HepG2 (cell line): ENCODE measurements around the gene ZNF24. TPM values are rescaled to one million over a fixed set of nuclear protein-coding genes. Genes with fewer than 3 reads are reported as not detected.

ENCODE experiments used
- BCL6 ChIP-seq: IDR thresholded peaks from 2 replicates; pipeline ENCODE4 v1.6.1; 2016; ENCODE audit warnings: missing genetic modification reagents, missing compliant biosample characterization
- BHLHE40 ChIP-seq: IDR thresholded peaks from 2 replicates; pipeline ENCODE4 v1.6.1; 2011; ENCODE audit warnings: low read length, improper control_type of control experiment
- CC2D1A ChIP-seq: sonication (generic); formaldehyde crosslinking; IDR thresholded peaks from 2 replicates; pipeline ENCODE4 v1.8.1; 2023; ENCODE audit warnings: mild to moderate bottlenecking, missing genetic modification reagents
- CHD4 ChIP-seq: fragments of 200-600 bp; sonication (generic); IDR thresholded peaks from 2 replicates; pipeline ENCODE4 v1.7.0; 2017; ENCODE audit warnings: mild to moderate bottlenecking, low read length, borderline replicate concordance
- DNMT3B ChIP-seq: conservative IDR thresholded peaks from 2 replicates; pipeline ENCODE4 v1.6.1; 2016; ENCODE audit warnings: missing biosample characterization, control low read depth
- ERF ChIP-seq: IDR thresholded peaks from 2 replicates; pipeline ENCODE4 v1.6.1; 2018; ENCODE audit warnings: missing biosample characterization, missing genetic modification reagents
- GTF2F1 ChIP-seq: fragments of 150-350 bp; IDR thresholded peaks from 2 replicates; pipeline ENCODE4 v1.6.1; 2014; ENCODE audit warnings: low read length
- HDAC1 ChIP-seq: sonication (generic); formaldehyde crosslinking; IDR thresholded peaks from 2 replicates; pipeline ENCODE4 v1.5.1; 2020; ENCODE audit warnings: mild to moderate bottlenecking, missing genetic modification reagents
- KDM4B ChIP-seq: sonication (generic); formaldehyde crosslinking; IDR thresholded peaks from 2 replicates; pipeline ENCODE4 v1.4.0; 2020; ENCODE audit warnings: missing genetic modification reagents
- KLF15 ChIP-seq: sonication (generic); formaldehyde crosslinking; IDR thresholded peaks from 2 replicates; pipeline ENCODE4 v1.8.1; 2023; ENCODE audit warnings: borderline replicate concordance, mild to moderate bottlenecking, inconsistent platforms, missing genetic modification reagents, mixed read lengths
- NFYB ChIP-seq: sonication (generic); formaldehyde crosslinking; IDR thresholded peaks from 2 replicates; pipeline ENCODE4 v1.4.0; 2020; ENCODE audit warnings: missing genetic modification reagents
- POLR2AphosphoS2 ChIP-seq: IDR thresholded peaks from 2 replicates; pipeline ENCODE4 v1.6.1; 2011; ENCODE audit warnings: low read depth, low read length, improper control_type of control experiment
- SOX13 ChIP-seq, 3 experiments: fragments of 450-650 bp in 1 of 3; sonication (generic) in 1 of 3; formaldehyde crosslinking in 1 of 3; IDR thresholded peaks in 2 of 3; conservative IDR thresholded peaks in 1 of 3; 2 replicates each; pipeline versions ENCODE4 v1.5.0 to v1.6.1; 2016 to 2020; ENCODE audit warnings: antibody characterized with exemption in 1 of 3, mild to moderate bottlenecking in 1 of 3, missing compliant biosample characterization in 1 of 3, missing genetic modification reagents in 1 of 3, moderate library complexity in 1 of 3
- TCF7 ChIP-seq: sonication (generic); IDR thresholded peaks from 2 replicates; pipeline ENCODE4 v1.6.1; 2016; ENCODE audit warnings: antibody characterized with exemption, low read depth
- YEATS2 ChIP-seq: sonication (generic); formaldehyde crosslinking; IDR thresholded peaks from 2 replicates; pipeline ENCODE4 v1.4.0; 2020; ENCODE audit warnings: missing genetic modification reagents, borderline replicate concordance
- ZKSCAN8 ChIP-seq: IDR thresholded peaks from 2 replicates; pipeline ENCODE4 v1.6.1; 2016; ENCODE audit warnings: borderline replicate concordance, missing genetic modification reagents, missing compliant biosample characterization
- ZNF138 ChIP-seq: sonication (generic); formaldehyde crosslinking; IDR thresholded peaks from 2 replicates; pipeline ENCODE4 v1.5.0; 2020; ENCODE audit warnings: mild to moderate bottlenecking, low read depth, missing genetic modification reagents
- ZNF225 ChIP-seq: sonication (generic); formaldehyde crosslinking; IDR thresholded peaks from 2 replicates; pipeline ENCODE4 v1.4.0; 2020; ENCODE audit warnings: mild to moderate bottlenecking, missing genetic modification reagents
- ZNF317 ChIP-seq: sonication (generic); formaldehyde crosslinking; IDR thresholded peaks from 2 replicates; pipeline ENCODE4 v1.5.0; 2020; ENCODE audit warnings: mild to moderate bottlenecking, missing genetic modification reagents
- ZNF431 ChIP-seq: sonication (generic); formaldehyde crosslinking; IDR thresholded peaks from 2 replicates; pipeline ENCODE4 v1.9.0; 2022; ENCODE audit warnings: missing genetic modification reagents, low read depth, mild to moderate bottlenecking, borderline replicate concordance
- ZNF546 ChIP-seq: sonication (generic); formaldehyde crosslinking; conservative IDR thresholded peaks from 2 replicates; pipeline ENCODE4 v1.8.1; 2023; ENCODE audit warnings: mild to moderate bottlenecking, missing genetic modification reagents
- ZNF619 ChIP-seq: sonication (generic); formaldehyde crosslinking; IDR thresholded peaks from 2 replicates; pipeline ENCODE4 v1.4.0; 2020; ENCODE audit warnings: mild to moderate bottlenecking, missing genetic modification reagents
- ZNF724P ChIP-seq: sonication (generic); formaldehyde crosslinking; IDR thresholded peaks from 2 replicates; pipeline ENCODE4 v1.8.0; 2022; ENCODE audit warnings: missing genetic modification reagents, borderline replicate concordance
- ZNF746 ChIP-seq: sonication (generic); formaldehyde crosslinking; IDR thresholded peaks from 2 replicates; pipeline ENCODE4 v1.8.0; 2022; ENCODE audit warnings: mild to moderate bottlenecking, missing genetic modification reagents
- polyA plus RNA-seq, 8 experiments: library from polyadenylated mRNA; depleted of rRNA in 3 of 8; stranded (reverse) in 7 of 8; unstranded in 1 of 8; fragments of >200 nt; fragmentation: Illumina TruSeq in 4 of 8; extraction: Trizol in 4 of 8; gene quantifications; 2 replicates each; pipeline versions ENCODE4 v1.2.1 to v1.2.3, GENCODE V29; 2011 to 2016; ENCODE audit warnings: low read depth in 4 of 8, missing spikeins in 1 of 8, mixed read lengths in 1 of 8; ENCODE audit not compliant: insufficient read depth in 1 of 8
- total RNA-seq, 5 experiments: library from RNA; depleted of rRNA; stranded (reverse); fragments of >200 nt; fragmentation: Illumina TruSeq; extraction: Trizol; gene quantifications; 2 replicates each; pipeline ENCODE4 v1.2.3, GENCODE V29; 2016; ENCODE audit warnings: low read depth in 1 of 5
- TF ChIP-seq, protein P1 (sequence below): sonication (generic); formaldehyde crosslinking; IDR thresholded peaks from 2 replicates; pipeline ENCODE4 v1.9.0; 2021; ENCODE audit warnings: missing genetic modification reagents, mild to moderate bottlenecking, borderline replicate concordance
- TF ChIP-seq, protein P2 (sequence below): sonication (generic); formaldehyde crosslinking; IDR thresholded peaks from 2 replicates; pipeline ENCODE4 v1.8.1; 2023; ENCODE audit warnings: mild to moderate bottlenecking, moderate library complexity, missing genetic modification reagents
- TF ChIP-seq, protein P3 (sequence below): sonication (generic); formaldehyde crosslinking; IDR thresholded peaks from 2 replicates; pipeline ENCODE4 v1.4.0; 2020; ENCODE audit warnings: missing genetic modification reagents, mild to moderate bottlenecking, borderline replicate concordance

The ZNF24 gene
- total and polyA plus RNA-seq, 2 of the 13 experiments (the other 11 are each of a cell fraction or from before 2014, with no cell fraction given), result 19.5 to 41.1 TPM

DNA sequence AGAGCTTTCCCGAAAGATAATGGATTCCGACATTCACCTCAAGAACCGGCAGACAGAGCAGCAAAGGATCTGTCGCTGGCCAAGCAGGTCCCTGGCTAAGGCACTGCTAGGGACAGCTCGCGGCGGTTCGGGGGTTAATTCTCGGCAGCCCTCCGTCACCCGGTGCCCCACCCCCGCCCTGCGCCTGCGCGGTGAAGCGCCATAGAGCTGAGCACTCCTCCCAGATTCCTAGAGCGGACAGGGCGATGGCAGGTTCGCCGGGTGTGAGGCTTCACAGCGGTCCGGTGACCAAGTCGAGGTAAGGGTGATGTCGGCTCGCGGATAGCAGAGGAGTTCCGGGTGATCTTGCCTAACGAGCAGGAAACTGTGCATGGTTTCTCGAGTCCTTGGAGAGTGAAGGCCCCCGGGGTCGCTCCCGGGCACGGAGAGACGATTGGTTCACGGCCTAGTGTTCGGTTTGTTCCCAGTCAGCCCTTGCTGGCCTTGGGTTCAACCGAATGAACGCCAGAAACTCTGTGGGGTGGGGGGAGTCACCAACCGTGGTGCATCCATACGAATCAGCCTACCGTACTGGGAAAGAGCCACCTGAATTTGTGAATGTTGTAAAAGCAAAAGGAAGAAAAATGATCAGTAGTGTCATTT lies 54.0 kb downstream of the ZNF24 start, which contains the start of gene ZSCAN30 (continued):
- peak; percentile 79 for TF ChIP-seq ZNF317 (CRISPR knock-in tag)
- no peak for TF ChIP-seq CHD4
- TF ChIP-seq GTF2F1, result peak; percentile 66; the same call in 1 of the 2 replicates
- no peak for TF ChIP-seq SOX13 (IDR thresholded peaks at IDR 0.05)
- TF ChIP-seq SOX13 (CRISPR knock-in tag; conservative IDR thresholded peaks at IDR 0.05 in 1 of 2, IDR thresholded peaks at IDR 0.05 in 1 of 2), result 0 out of 4 replicates have a peak, but pooled peaks of 1 of the 2 experiments have one; percentile 41
- TF ChIP-seq YEATS2 (CRISPR knock-in tag), result peak; percentile 95
- peak; percentile 98 for TF ChIP-seq HDAC1 (CRISPR knock-in tag)
- peak; percentile 86; the same call in 1 of the 2 replicates for TF ChIP-seq ERF
- TF ChIP-seq ZNF546 (CRISPR knock-in tag), result peak; percentile 76; the same call in 1 of the 2 replicates
- TF ChIP-seq, protein P1, sequence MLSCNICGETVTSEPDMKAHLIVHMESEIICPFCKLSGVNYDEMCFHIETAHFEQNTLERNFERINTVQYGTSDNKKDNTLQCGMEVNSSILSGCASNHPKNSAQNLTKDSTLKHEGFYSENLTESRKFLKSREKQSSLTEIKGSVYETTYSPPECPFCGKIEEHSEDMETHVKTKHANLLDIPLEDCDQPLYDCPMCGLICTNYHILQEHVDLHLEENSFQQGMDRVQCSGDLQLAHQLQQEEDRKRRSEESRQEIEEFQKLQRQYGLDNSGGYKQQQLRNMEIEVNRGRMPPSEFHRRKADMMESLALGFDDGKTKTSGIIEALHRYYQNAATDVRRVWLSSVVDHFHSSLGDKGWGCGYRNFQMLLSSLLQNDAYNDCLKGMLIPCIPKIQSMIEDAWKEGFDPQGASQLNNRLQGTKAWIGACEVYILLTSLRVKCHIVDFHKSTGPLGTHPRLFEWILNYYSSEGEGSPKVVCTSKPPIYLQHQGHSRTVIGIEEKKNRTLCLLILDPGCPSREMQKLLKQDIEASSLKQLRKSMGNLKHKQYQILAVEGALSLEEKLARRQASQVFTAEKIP (CRISPR knock-in tag), result 0 out of 2 replicates have a peak, but pooled peaks have one; percentile 69
- peak; percentile 73; the same call in 1 of the 2 replicates for TF ChIP-seq BCL6
- no peak; the same call in 1 of the 2 replicates for TF ChIP-seq KDM4B (CRISPR knock-in tag)
- no peak for TF ChIP-seq NFYB (CRISPR knock-in tag)
- TF ChIP-seq, protein P2, sequence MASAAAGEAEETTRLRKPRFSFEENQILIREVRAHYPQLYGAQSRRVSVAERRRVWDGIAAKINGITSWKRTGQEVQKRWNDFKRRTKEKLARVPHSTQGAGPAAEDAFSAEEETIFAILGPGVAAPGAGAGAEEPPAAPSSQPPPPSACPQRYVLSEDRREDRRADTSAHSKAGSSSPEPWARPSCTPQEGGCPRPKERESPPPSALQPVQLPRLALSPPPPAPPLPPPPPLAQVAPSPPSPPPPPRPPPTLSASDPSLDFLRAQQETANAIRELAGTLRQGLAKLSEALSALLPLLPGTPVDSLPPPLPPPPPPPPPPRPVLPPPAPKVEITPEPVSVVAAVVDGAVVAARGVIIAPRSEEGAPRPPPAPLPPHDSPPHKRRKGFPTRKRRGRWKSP, result 0 out of 2 replicates have a peak, but pooled peaks have one; percentile 14
- TF ChIP-seq DNMT3B (CRISPR knock-in tag), result 0 out of 2 replicates have a peak, but pooled peaks have one; percentile 56
- TF ChIP-seq ZKSCAN8, result peak; percentile 52; the same call in 1 of the 2 replicates
- 0 out of 2 replicates have a peak, but pooled peaks have one; percentile 56 for TF ChIP-seq CC2D1A (CRISPR knock-in tag)
- TF ChIP-seq ZNF619 (CRISPR knock-in tag), result 0 out of 2 replicates have a peak, but pooled peaks have one; percentile 65
- no peak for TF ChIP-seq TCF7
- TF ChIP-seq, protein P3, sequence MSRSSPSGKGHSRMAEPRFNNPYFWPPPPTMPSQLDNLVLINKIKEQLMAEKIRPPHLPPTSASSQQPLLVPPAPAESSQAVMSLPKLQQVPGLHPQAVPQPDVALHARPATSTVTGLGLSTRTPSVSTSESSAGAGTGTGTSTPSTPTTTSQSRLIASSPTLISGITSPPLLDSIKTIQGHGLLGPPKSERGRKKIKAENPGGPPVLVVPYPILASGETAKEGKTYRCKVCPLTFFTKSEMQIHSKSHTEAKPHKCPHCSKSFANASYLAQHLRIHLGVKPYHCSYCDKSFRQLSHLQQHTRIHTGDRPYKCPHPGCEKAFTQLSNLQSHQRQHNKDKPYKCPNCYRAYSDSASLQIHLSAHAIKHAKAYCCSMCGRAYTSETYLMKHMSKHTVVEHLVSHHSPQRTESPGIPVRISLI (CRISPR knock-in tag), result 0 out of 2 replicates have a peak, but pooled peaks have one; percentile 58
- no peak for TF ChIP-seq ZNF138 (CRISPR knock-in tag)
- peak; percentile 28; the same call in 1 of the 2 replicates for TF ChIP-seq BHLHE40
- TF ChIP-seq ZNF431 (CRISPR knock-in tag), result peak; percentile 90
- TF ChIP-seq ZNF225 (CRISPR knock-in tag), result peak; percentile 96
- no peak for TF ChIP-seq ZNF746 (CRISPR knock-in tag)
- peak; percentile 72 for TF ChIP-seq ZNF724P (CRISPR knock-in tag)
- no peak for TF ChIP-seq POLR2AphosphoS2
- TF ChIP-seq KLF15 (CRISPR knock-in tag), result peak; percentile 85; the same call in 1 of the 2 replicates
